Neural crest cell (in vitro differentiated cells): ENCODE data around the gene PEPD. TPM values are rescaled to one million over a fixed set of nuclear protein-coding genes. Genes with fewer than 3 reads are reported as not detected.

ENCODE experiments used
- DNase-seq: peaks from one replicate; pipeline ENCODE4 v3.0.0; 2021; ENCODE audit warnings: low read depth, mixed read lengths, low spot score
- H3K27ac Mint-ChIP-seq: one replicate; pipeline ENCODE4 v1.8.0; 2021; ENCODE audit warnings: mild to moderate bottlenecking, mixed read lengths; ENCODE audit not compliant: unreplicated experiment
- H3K27me3 Mint-ChIP-seq: 2 replicates; pipeline ENCODE4 v1.8.0; 2021; ENCODE audit warnings: low read depth, mild to moderate bottlenecking, mixed read lengths
- H3K36me3 Mint-ChIP-seq: 2 replicates; pipeline ENCODE4 v1.8.0; 2021; ENCODE audit warnings: low read depth, mild to moderate bottlenecking, mixed read lengths
- H3K4me1 Mint-ChIP-seq: 2 replicates; pipeline ENCODE4 v1.8.0; 2021; ENCODE audit warnings: mixed read lengths
- H3K4me3 Mint-ChIP-seq: one replicate; pipeline ENCODE4 v1.8.0; 2021; ENCODE audit warnings: mild to moderate bottlenecking, mixed read lengths
- H3K9me3 Mint-ChIP-seq: 2 replicates; pipeline ENCODE4 v1.8.0; 2021; ENCODE audit warnings: mixed read lengths
- total RNA-seq: library from RNA; stranded (reverse); gene quantifications from 2 replicates; pipeline ENCODE4 v1.2.1, GENCODE V29; 2021
- TF ChIP-seq, protein P1 (sequence below): fragments of 200-600 bp; sonication (generic); conservative IDR thresholded peaks from 2 replicates; pipeline ENCODE4 v1.5.0; 2021; ENCODE audit warnings: antibody characterized with exemption, mild to moderate bottlenecking

PEPD gene
- total RNA-seq, 1 donor from 2014 or later: 39.0 TPM

DNA sequence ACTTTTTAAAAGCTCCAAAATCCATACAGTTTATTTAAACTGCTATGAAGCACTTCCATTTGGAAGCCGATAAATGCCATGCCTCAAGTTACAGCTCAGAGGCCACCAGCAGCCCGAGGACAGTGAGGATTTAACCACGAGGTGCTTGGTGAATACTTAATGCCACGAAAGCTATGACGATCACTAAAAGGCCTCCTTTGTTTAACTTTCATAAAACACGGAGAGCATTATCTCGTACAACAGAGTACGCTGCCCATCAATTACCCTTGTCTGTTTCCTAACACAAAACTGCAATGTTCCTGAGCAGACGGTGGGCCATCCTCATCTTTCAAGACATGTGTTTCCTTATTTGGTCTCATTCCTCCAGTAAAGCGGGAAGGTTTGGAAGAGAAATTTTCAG is 58.4 kb downstream of the PEPD start:
- DNase-seq: no peak
- Mint-ChIP-seq H3K36me3 (no peaks in the 10 kb centered on the region), H3K4me3 (no peak overlapping the region), H3K9me3 (no peaks in the 10 kb centered on the region), H3K27ac (peak overlapping the region; percentile 52), H3K4me1 (peaks cover 12% of the 10 kb centered on the region), H3K27me3 (no peaks in the 10 kb centered on the region)
- TF ChIP-seq, protein P1, sequence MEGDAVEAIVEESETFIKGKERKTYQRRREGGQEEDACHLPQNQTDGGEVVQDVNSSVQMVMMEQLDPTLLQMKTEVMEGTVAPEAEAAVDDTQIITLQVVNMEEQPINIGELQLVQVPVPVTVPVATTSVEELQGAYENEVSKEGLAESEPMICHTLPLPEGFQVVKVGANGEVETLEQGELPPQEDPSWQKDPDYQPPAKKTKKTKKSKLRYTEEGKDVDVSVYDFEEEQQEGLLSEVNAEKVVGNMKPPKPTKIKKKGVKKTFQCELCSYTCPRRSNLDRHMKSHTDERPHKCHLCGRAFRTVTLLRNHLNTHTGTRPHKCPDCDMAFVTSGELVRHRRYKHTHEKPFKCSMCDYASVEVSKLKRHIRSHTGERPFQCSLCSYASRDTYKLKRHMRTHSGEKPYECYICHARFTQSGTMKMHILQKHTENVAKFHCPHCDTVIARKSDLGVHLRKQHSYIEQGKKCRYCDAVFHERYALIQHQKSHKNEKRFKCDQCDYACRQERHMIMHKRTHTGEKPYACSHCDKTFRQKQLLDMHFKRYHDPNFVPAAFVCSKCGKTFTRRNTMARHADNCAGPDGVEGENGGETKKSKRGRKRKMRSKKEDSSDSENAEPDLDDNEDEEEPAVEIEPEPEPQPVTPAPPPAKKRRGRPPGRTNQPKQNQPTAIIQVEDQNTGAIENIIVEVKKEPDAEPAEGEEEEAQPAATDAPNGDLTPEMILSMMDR: no peak

DNA sequence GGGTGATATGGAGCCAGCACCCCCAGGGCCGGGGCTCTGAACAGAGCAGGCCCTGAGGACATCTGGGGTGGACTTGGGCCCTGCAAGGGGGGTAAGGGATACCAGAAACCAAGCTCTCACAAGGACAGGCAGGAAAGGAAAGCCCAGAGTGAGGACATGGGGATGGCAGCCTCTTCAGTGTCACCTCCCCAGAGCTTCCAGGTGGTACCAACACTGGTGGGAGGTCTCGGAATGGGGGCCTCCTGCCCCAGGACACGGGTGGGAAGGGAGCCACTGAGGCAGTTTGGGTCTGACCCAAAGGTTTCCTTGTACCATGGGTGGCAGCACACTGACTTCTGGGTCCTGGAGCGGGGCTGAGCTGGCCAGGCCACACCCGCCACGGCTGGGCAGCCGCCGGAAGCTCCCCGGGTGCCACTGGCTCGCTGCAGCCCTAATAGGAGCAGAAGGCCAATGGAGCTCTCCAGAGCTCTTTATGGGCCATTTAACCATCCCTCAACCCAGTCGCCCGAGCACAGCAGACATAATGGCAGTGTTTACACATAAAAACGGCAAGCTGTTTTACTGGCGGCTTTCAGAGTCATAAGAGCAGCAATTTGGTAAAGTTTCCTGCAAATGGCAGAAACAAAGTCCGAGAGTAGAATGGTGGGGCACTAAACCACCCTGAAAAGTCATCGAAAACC is 59.3 kb downstream of the PEPD start:
- no peaks in the 10 kb centered on the region for H3K36me3 Mint-ChIP-seq
- H3K27me3 Mint-ChIP-seq: no peaks in the 10 kb centered on the region
- H3K4me1 Mint-ChIP-seq: peaks cover 12% of the 10 kb centered on the region
- H3K4me3 Mint-ChIP-seq: no peak overlapping the region
- no peak for DNase-seq
- H3K9me3 Mint-ChIP-seq: no peaks in the 10 kb centered on the region
- H3K27ac Mint-ChIP-seq: peak overlapping the region; percentile 82
- TF ChIP-seq, protein P1: no peak

DNA sequence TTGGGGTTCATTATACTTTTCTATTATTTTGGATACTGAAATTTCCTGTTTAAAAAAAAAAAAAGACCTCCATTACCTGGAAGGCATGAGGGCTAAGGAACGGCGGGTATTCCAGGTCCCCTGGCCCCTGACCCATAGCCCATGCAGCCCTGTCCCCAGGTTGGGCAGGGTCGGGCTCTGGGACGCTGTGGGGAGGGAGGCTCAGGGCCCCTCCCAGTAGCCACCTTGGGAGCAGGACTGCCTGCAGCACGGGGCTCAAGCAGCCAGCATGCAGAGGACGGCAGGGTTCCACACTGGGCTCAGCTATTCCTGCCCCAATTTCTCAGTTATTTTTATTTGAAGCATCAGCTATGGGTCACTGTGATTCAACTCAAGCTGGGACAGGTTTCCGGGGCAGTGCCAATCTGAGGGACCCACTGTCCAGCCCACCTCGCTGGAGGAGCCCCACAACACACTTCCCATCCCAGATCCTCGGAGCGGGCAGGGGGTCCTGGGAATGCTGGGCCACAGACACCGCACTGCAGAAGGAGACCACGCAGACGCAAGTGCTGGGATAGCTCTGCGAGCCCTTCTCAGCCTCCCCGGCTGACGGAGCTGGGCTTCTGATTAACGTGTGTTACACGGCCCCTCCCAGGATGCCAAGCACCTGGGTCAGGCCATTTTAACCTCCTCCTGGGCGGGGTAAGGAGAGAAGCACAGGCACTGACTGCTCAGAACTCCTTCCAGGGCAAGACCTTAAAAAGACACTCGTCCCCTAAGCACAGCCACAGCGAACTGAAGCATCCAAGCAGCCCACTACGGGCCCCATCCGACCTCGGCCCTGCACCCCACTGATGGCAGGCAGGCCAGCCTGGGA is 60.1 kb downstream of the PEPD start:
- Mint-ChIP-seq H3K27ac (no peak overlapping the region), H3K4me3 (no peak overlapping the region)

DNA sequence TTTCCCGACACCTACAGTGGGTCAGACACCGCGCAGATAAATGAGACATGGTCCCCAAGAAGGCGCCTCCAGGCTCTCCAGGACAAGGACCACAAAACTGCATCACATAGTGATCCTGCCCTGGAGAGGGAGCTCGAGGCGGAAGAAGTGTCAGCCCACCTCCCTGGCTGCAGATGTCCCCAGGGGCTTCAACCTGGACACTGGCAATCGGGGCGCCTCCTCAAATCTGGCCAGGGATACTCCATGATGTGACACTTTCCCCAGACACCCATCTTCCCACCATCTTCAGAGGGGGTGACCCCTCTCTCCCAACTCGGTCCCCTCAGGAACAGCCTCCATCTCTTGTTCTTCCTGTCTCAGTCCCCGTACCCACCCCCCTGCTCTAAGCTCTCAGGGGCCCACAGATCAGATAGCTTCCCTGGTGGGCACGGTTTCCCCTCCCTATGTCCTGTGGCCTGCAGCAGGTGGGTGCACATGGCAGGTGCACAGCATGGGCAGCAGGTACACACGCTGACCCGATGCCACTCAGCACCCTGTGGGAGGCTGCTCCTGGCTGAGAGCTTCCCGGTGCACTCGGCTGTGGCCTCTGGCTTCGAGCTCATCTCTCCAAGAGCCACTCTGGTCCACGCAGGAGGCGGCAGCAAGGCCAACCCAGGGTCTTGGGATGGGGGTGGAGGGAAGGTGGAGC is 61.2 kb downstream of the PEPD start:
- Mint-ChIP-seq H3K27ac (peak overlapping the region; percentile 65), H3K27me3 (no peaks in the 10 kb centered on the region), H3K9me3 (no peaks in the 10 kb centered on the region), H3K4me3 (no peak overlapping the region), H3K4me1 (peaks cover 12% of the 10 kb centered on the region), H3K36me3 (no peaks in the 10 kb centered on the region)
- DNase-seq: no peak
- TF ChIP-seq, protein P1: no peak

More for the DNA sequence above, 60.1 kb downstream of the PEPD start:
- Mint-ChIP-seq H3K4me1 (peaks cover 12% of the 10 kb centered on the region), H3K36me3 (no peaks in the 10 kb centered on the region), H3K27me3 (no peaks in the 10 kb centered on the region), H3K9me3 (no peaks in the 10 kb centered on the region)
- TF ChIP-seq, protein P1: no peak
- no peak for DNase-seq

DNA sequence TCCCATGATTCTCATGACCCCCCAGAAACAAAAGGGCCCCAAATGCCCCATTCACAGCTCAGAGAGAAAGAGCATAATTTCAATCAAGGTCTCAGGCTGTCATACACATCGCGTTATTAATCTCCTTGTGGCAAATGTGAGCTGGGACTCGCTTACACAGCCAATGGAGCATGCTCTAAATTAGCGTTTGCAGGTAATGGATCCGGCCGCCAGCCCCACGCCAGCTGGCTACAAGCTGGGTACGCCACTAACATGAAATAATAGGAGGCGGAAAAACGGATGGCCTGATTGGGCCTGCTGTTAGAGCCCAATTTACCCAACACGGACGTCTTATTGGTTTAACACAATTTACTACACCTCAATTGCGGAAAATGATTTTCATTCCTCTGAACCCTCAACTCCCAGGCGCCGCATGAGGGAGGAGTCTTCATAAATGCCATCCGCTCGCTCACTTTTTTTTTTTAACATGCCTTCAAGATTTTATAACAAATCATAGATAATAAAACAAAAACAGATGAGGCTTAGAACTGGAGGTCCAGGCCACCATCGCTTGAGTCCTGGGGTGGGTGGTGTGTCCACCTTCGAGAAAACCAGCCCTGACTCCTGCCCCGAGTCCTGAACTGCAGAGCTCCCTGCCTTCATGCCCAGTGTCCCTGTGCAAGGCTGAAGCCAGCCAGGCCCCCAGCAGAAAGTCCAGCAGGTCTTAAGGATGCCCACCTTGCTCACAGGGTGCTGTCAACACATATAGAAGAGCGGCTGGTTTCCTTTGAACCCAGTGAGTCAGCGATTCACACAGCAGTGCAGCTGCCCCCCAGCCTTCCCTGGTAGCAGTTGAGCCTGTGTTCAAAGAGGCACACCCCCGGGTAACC is 62.1 kb downstream of the PEPD start:
- H3K4me3 Mint-ChIP-seq: no peak overlapping the region
- DNase-seq: no peak
- peaks cover 12% of the 10 kb centered on the region for H3K4me1 Mint-ChIP-seq
- no peaks in the 10 kb centered on the region for H3K9me3 Mint-ChIP-seq
- no peaks in the 10 kb centered on the region for H3K27me3 Mint-ChIP-seq
- TF ChIP-seq, protein P1: no peak
- no peaks in the 10 kb centered on the region for H3K36me3 Mint-ChIP-seq
- peak overlapping the region; percentile 13 for H3K27ac Mint-ChIP-seq
